DOHH2 (cell line): ENCODE data around the gene GNGT2.

Source experiments
- H3F3A ChIP-seq: fragments of 200-600 bp; sonication (generic), shearing (Covaris generic); 2 replicates; pipeline ENCODE4 v1.6.0; 2016; ENCODE audit warnings: antibody characterized with exemption, mild to moderate bottlenecking; ENCODE audit not compliant: control insufficient read depth, insufficient read depth
- H3K27ac ChIP-seq: fragments of 200-600 bp; sonication (generic); 2 replicates; pipeline ENCODE4 v1.5.1; 2014; ENCODE audit warnings: low read depth, mild to moderate bottlenecking, low read length, moderate library complexity
- H3K27me3 ChIP-seq: fragments of 200-600 bp; sonication (generic); 2 replicates; pipeline ENCODE4 v1.6.1; 2014; ENCODE audit warnings: mild to moderate bottlenecking, low read length, mixed read lengths; ENCODE audit not compliant: control insufficient read depth
- H3K36me3 ChIP-seq: fragments of 200-600 bp; sonication (generic); 2 replicates; pipeline ENCODE4 v1.6.1; 2014; ENCODE audit warnings: mild to moderate bottlenecking, low read length, moderate library complexity, mixed read lengths; ENCODE audit not compliant: control insufficient read depth
- H3K4me1 ChIP-seq: fragments of 200-600 bp; sonication (generic); 2 replicates; pipeline ENCODE4 v1.6.1; 2014; ENCODE audit warnings: mild to moderate bottlenecking, low read length, mixed read lengths; ENCODE audit not compliant: control insufficient read depth
- H3K4me2 ChIP-seq: fragments of 200-600 bp; sonication (generic); 2 replicates; pipeline ENCODE4 v1.6.0; 2014; ENCODE audit warnings: mild to moderate bottlenecking, low read length, moderate library complexity
- H3K4me3 ChIP-seq: fragments of 200-600 bp; sonication (generic); 2 replicates; pipeline ENCODE4 v1.5.1; 2014; ENCODE audit warnings: mild to moderate bottlenecking, low read length, mixed read lengths
- H3K79me2 ChIP-seq: fragments of 200-600 bp; sonication (generic); 2 replicates; pipeline ENCODE4 v1.6.1; 2014; ENCODE audit warnings: mild to moderate bottlenecking, low read length, mixed read lengths; ENCODE audit not compliant: control insufficient read depth
- H3K9me2 ChIP-seq: fragments of 200-600 bp; sonication (generic); replicated peaks from 2 replicates; pipeline ENCODE4 v1.6.1; 2014; ENCODE audit warnings: mild to moderate bottlenecking, low read length, mixed read lengths; ENCODE audit not compliant: control insufficient read depth
- H3K9me3 ChIP-seq: fragments of 200-600 bp; sonication (generic); 2 replicates; pipeline ENCODE4 v1.6.1; 2014; ENCODE audit warnings: antibody characterized with exemption, low read length, mixed read lengths; ENCODE audit not compliant: control insufficient read depth, insufficient read depth
- H4K20me1 ChIP-seq: fragments of 200-600 bp; sonication (generic); 2 replicates; pipeline ENCODE4 v1.6.0; 2014; ENCODE audit warnings: low read depth, mild to moderate bottlenecking, antibody characterized with exemption, low read length, moderate library complexity; ENCODE audit not compliant: control insufficient read depth, insufficient read depth
- EZH2phosphoT487 ChIP-seq: fragments of 200-600 bp; sonication (generic); IDR thresholded peaks from 2 replicates; pipeline ENCODE4 v1.6.1; 2017; ENCODE audit warnings: borderline replicate concordance, mild to moderate bottlenecking, antibody characterized with exemption, low read length, moderate library complexity, mixed read lengths
- TF ChIP-seq, protein P1 (sequence below): fragments of 200-600 bp; sonication (generic); IDR thresholded peaks from one replicate; pipeline ENCODE4 v1.5.1; 2014; ENCODE audit warnings: antibody characterized with exemption, mild to moderate bottlenecking, low read depth, low read length; ENCODE audit not compliant: poor library complexity, severe bottlenecking

GNGT2 gene

DNA sequence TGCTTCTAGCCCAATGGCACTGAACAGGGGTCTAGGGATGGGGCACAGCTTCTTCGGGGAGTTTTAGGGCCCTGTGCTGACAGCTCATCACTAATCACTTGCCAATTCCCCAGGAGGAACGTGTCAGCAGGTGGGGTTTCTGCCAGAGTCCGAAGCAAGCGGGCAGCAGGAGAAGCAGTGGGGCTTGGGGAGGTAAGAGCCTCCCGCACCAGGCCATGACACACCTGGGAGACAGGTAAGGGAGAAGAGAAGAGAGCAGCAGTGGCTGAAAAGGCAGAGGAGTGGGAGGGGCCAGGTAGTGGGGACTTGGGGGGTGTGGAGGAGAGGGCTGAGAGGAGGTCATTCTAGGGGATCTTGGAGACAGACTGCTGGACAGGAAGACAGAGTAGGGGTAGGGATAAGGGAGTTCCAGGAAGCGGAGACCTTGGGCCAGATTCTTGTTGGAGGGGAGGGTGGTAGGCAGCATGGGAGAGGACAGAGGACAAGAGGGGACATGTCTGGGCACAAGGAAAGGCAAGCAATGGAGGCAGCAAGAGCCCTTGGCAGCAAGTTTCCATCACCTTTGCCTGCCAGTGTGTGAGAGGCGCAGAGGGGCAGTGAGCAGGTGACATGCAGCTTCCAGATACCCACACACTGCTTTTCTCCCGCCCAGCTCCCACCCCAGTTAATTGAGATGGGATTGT is 15.3 kb upstream of the GNGT2 start:
- Histone ChIP-seq H3K27me3 (peaks cover 27% of the 10 kb centered on the region), H3F3A (peaks cover 7% of the 10 kb centered on the region; the same call in 1 of the 2 replicates), H4K20me1 (no peaks in the 10 kb centered on the region), H3K9me2 (no peaks in the 10 kb centered on the region), H3K27ac (no peak overlapping the region), H3K9me3 (no peaks in the 10 kb centered on the region), H3K36me3 (peaks cover 14% of the 10 kb centered on the region), H3K4me2 (no peak overlapping the region), H3K4me3 (no peak overlapping the region), H3K79me2 (no peaks in the 10 kb centered on the region), H3K4me1 (peaks cover 32% of the 10 kb centered on the region)
- TF ChIP-seq, protein P1, sequence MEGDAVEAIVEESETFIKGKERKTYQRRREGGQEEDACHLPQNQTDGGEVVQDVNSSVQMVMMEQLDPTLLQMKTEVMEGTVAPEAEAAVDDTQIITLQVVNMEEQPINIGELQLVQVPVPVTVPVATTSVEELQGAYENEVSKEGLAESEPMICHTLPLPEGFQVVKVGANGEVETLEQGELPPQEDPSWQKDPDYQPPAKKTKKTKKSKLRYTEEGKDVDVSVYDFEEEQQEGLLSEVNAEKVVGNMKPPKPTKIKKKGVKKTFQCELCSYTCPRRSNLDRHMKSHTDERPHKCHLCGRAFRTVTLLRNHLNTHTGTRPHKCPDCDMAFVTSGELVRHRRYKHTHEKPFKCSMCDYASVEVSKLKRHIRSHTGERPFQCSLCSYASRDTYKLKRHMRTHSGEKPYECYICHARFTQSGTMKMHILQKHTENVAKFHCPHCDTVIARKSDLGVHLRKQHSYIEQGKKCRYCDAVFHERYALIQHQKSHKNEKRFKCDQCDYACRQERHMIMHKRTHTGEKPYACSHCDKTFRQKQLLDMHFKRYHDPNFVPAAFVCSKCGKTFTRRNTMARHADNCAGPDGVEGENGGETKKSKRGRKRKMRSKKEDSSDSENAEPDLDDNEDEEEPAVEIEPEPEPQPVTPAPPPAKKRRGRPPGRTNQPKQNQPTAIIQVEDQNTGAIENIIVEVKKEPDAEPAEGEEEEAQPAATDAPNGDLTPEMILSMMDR, result no peak
- TF ChIP-seq EZH2phosphoT487, result no peak

DNA sequence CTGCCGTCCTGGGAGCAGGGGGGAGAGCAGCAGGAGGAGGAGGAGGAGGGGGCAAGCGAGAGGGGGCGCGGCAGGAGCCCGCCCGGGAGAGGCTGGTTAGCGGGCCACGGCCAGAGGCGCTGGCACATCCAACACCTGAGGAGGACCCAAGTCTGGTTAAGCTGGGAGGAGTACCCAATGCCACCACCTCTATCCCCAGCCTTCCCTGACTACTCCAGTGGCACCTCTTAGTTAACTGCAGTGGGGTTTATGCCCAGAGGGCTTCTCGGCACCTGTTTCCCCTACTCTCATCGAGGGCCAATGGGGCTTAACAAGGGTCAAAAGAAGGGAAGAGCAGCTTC is 14.6 kb upstream of the GNGT2 start:
- TF ChIP-seq EZH2phosphoT487, result no peak
- TF ChIP-seq, protein P1, result no peak
- no peaks in the 10 kb centered on the region for H3K9me3 ChIP-seq
- H3K4me2 ChIP-seq, result no peak overlapping the region
- no peaks in the 10 kb centered on the region for H3K79me2 ChIP-seq
- peaks cover 27% of the 10 kb centered on the region for H3K4me1 ChIP-seq
- no peak overlapping the region for H3K4me3 ChIP-seq
- H3K36me3 ChIP-seq, result peaks cover 19% of the 10 kb centered on the region
- peaks cover 21% of the 10 kb centered on the region for H3K27me3 ChIP-seq
- H3K9me2 ChIP-seq, result no peaks in the 10 kb centered on the region
- peaks cover 7% of the 10 kb centered on the region; the same call in 1 of the 2 replicates for H3F3A ChIP-seq
- no peak overlapping the region for H3K27ac ChIP-seq
- no peaks in the 10 kb centered on the region for H4K20me1 ChIP-seq

DNA sequence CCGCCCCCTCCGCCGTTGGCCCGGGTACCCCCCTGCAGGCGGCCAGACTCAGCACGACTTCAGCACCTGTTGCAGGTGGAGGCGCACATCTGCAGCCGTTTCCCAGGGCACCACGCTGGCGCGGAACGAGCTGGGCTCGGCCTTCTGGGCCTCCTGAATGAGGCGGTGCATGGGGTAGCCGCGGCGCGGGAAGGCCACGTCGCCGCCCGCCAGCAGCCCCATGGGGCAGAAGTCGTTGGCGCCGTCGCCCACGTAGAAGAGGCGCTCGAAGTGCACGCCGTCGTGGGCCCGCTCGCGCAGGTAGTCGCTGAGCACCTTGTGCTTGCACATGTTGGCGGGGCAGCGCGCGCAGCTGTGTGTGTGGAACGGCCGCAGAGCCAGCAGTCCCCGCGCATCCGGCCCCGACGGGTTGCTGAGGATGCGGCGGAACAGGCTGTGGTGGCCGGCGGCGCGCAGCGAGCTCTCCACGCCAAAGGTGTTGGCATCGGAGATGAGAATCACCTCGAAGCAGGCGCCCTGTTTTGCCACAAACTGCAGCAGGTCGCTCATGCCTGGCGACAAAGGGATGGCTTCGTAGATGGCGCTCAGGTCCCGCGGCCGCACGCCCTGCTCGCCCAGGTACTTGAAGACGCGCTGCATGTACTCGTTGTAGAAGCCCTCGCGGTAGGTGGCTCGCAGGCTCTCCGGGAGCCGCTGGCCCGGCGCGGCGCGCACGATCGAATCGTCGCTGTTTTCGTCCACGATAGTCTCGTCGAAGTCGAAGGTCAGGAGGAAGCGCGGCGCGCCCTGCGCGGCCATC is 14.0 kb upstream of the GNGT2 start:
- no peaks in the 10 kb centered on the region for H3K9me2 ChIP-seq
- peak overlapping the region; percentile 64 for H3K4me2 ChIP-seq
- H3K36me3 ChIP-seq, result peaks cover 25% of the 10 kb centered on the region
- peaks cover 29% of the 10 kb centered on the region for H3K4me1 ChIP-seq
- no peaks in the 10 kb centered on the region for H3K79me2 ChIP-seq
- peaks cover 7% of the 10 kb centered on the region; the same call in 1 of the 2 replicates for H3F3A ChIP-seq
- no peaks in the 10 kb centered on the region for H3K9me3 ChIP-seq
- H3K27me3 ChIP-seq, result peaks cover 15% of the 10 kb centered on the region
- no peaks in the 10 kb centered on the region for H4K20me1 ChIP-seq
- no peak overlapping the region for H3K27ac ChIP-seq
- TF ChIP-seq, protein P1, result no peak
- TF ChIP-seq EZH2phosphoT487, result no peak
- H3K4me3 ChIP-seq, result peak overlapping the region; percentile 58
